A673 (cell line): ENCODE data around the gene SMYD3. TPM values are rescaled to one million over a fixed set of nuclear protein-coding genes. Genes with fewer than 3 reads are reported as not detected.

Experiments used
- BruUV-seq: library from RNA; stranded (reverse); fragments of 400-500 nt; replicated peaks from 2 replicates; lab custom pipeline; 2021; lab: Mats Ljungman, UMichigan
- CTCF ChIA-PET: fragments of 300-600 bp; sonication (Branson Sonifier 250); formaldehyde crosslinking; loops from one replicate; lab custom pipeline; 2022; ENCODE audit warnings: antibody characterized with exemption; lab: Charles Lee
- POLR2A ChIA-PET: fragments of 300-600 bp; sonication (Branson Sonifier 250); formaldehyde crosslinking; loops from one replicate; lab custom pipeline; 2022; ENCODE audit warnings: antibody characterized with exemption; ENCODE audit not compliant: low non-redundant PET; lab: Charles Lee
- DNase-seq: peaks from one replicate; pipeline ENCODE4 v3.0.0-alpha.2; 2015; ENCODE audit warnings: low spot score
- H3K27ac ChIP-seq: fragments of 200-600 bp; sonication (generic); 2 replicates; pipeline ENCODE4 v1.5.1; 2016; ENCODE audit warnings: mixed run types, low read depth, mild to moderate bottlenecking, mixed read lengths, antibody characterized with exemption, low read length; ENCODE audit not compliant: poor library complexity, severe bottlenecking
- H3K27me3 ChIP-seq: fragments of 200-600 bp; sonication (generic); replicated peaks from 2 replicates; pipeline ENCODE4 v1.6.1; 2017; ENCODE audit warnings: mixed run types, low read depth, mild to moderate bottlenecking, mixed read lengths, antibody characterized with exemption, low read length; ENCODE audit not compliant: insufficient read depth, poor library complexity
- H3K36me3 ChIP-seq: fragments of 200-600 bp; sonication (generic); 2 replicates; pipeline ENCODE4 v1.6.1; 2016; ENCODE audit warnings: mixed run types, mild to moderate bottlenecking, mixed read lengths, antibody characterized with exemption, low read length; ENCODE audit not compliant: insufficient read depth, poor library complexity, severe bottlenecking
- H3K4me1 ChIP-seq: fragments of 200-600 bp; sonication (generic); 2 replicates; pipeline ENCODE4 v1.6.1; 2017; ENCODE audit warnings: mixed run types, mild to moderate bottlenecking, mixed read lengths, antibody characterized with exemption, low read length; ENCODE audit not compliant: insufficient read depth, poor library complexity, severe bottlenecking
- H3K4me3 ChIP-seq: fragments of 200-600 bp; sonication (generic); 2 replicates; pipeline ENCODE4 v1.5.1; 2016; ENCODE audit warnings: low read depth, mixed run types, mild to moderate bottlenecking, mixed read lengths, low read length; ENCODE audit not compliant: poor library complexity, severe bottlenecking
- H3K9me3 ChIP-seq: fragments of 200-600 bp; sonication (generic); 2 replicates; pipeline ENCODE4 v1.6.1; 2016; ENCODE audit warnings: mixed run types, low read depth, mild to moderate bottlenecking, mixed read lengths, antibody characterized with exemption, low read length; ENCODE audit not compliant: poor library complexity, severe bottlenecking
- EZH2 ChIP-seq: fragments of 200-600 bp; sonication (generic); IDR thresholded peaks from 2 replicates; pipeline ENCODE4 v1.6.1; 2017; ENCODE audit warnings: borderline replicate concordance, low read depth, mild to moderate bottlenecking, mixed read lengths, antibody characterized with exemption, low read length; ENCODE audit not compliant: poor library complexity, severe bottlenecking
- intact Hi-C: fragments of 100-400 bp; cut with micrococcal nuclease; formaldehyde crosslinking; loops from one replicate; pipeline ENCODE4 v1.10.0; 2022; ENCODE audit not compliant: unreplicated experiment
- total RNA-seq: library from RNA; stranded (reverse); gene quantifications from 2 replicates; pipeline ENCODE4 v1.2.3, GENCODE V29; 2021
- TF ChIP-seq, protein P1 (sequence below): fragments of 300-800, 200-600 bp; sonication (generic); conservative IDR thresholded peaks from 2 replicates; pipeline ENCODE4 v1.5.1; 2017; ENCODE audit warnings: low read depth, mild to moderate bottlenecking, antibody characterized with exemption, low read length, moderate library complexity, mixed read lengths

The SMYD3 gene
- total RNA-seq, 1 experiment from 2014 or later = 29.0 TPM

DNA sequence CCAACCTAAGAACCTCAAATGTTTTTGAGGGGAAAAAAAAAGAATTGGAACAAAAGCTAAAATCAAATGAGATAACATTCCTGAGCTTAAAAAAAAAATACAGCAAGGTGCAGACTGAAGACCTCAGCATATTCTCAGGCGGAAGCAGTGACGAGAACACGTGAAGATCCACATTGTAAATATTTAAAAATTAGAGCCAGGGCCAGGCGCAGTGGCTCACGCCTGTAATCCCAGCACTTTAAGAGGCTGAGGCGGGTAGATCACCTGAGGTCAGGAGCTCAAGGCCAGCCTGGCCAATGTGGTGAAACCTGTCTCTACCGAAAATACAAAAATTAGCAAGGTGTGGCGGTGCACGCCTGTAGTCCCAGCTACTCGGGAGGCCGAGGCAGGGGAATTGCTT lies 43.3 kb upstream of the SMYD3 start:
- ChIA-PET CTCF (no interaction called here), POLR2A (no interaction called here)
- no peaks in the 10 kb centered on the region for H3K27me3 ChIP-seq
- no peak overlapping the region for H3K4me3 ChIP-seq
- no peak for DNase-seq
- H3K9me3 ChIP-seq = no peaks in the 10 kb centered on the region
- H3K4me1 ChIP-seq = no peaks in the 10 kb centered on the region
- intact Hi-C loops = no loop called here
- no peak overlapping the region for H3K27ac ChIP-seq
- peaks cover 37% of the 10 kb centered on the region for H3K36me3 ChIP-seq
- TF ChIP-seq, protein P1, sequence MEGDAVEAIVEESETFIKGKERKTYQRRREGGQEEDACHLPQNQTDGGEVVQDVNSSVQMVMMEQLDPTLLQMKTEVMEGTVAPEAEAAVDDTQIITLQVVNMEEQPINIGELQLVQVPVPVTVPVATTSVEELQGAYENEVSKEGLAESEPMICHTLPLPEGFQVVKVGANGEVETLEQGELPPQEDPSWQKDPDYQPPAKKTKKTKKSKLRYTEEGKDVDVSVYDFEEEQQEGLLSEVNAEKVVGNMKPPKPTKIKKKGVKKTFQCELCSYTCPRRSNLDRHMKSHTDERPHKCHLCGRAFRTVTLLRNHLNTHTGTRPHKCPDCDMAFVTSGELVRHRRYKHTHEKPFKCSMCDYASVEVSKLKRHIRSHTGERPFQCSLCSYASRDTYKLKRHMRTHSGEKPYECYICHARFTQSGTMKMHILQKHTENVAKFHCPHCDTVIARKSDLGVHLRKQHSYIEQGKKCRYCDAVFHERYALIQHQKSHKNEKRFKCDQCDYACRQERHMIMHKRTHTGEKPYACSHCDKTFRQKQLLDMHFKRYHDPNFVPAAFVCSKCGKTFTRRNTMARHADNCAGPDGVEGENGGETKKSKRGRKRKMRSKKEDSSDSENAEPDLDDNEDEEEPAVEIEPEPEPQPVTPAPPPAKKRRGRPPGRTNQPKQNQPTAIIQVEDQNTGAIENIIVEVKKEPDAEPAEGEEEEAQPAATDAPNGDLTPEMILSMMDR = no peak
- no peak for TF ChIP-seq EZH2
- BruUV-seq = no TSS peak

DNA sequence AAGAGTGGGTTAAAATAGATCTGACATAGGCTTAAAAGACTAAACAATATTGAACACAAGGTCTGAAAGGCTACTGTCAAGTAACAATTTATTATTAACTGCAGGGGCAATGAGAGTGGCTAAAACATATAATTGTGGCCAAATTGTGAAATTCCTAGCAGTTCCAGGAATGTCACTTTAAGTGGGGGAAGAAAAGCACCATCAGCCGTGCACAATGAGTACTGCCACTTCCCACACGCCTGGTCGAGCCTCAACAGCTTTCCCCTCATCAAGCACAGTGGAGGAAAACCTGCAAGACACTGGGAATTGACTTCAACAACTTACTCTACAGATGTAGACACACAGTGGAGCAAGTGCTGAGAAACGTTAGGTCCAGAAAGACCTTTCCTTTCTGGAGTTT lies 42.6 kb upstream of the SMYD3 start:
- intact Hi-C loops = no loop called here
- no peak for TF ChIP-seq EZH2
- TF ChIP-seq, protein P1 = no peak
- no peaks in the 10 kb centered on the region for H3K4me1 ChIP-seq
- peaks cover 32% of the 10 kb centered on the region for H3K36me3 ChIP-seq
- ChIA-PET POLR2A (no interaction called here), CTCF (no interaction called here)
- no peak overlapping the region for H3K4me3 ChIP-seq
- BruUV-seq = no TSS peak
- H3K9me3 ChIP-seq = no peaks in the 10 kb centered on the region
- no peaks in the 10 kb centered on the region for H3K27me3 ChIP-seq
- no peak overlapping the region for H3K27ac ChIP-seq
- DNase-seq = no peak

DNA sequence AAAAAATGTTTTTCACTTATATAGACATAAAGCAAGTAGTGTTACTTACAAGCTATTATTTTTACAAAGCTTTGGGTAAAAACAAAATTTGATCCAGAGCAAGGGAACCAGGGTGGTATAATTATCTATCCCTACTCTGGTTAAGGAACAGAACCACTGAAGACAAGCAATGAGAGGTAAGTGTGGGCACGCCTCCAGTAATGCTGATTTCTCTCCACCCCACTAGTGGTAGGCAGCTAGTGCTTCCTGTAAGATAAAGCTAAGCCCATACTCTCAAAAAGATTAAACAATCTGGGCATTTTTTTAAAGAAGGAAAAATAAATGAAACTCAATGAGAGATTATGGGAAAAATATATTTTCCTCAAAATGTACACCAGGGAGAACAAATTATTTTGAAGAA lies 36.9 kb upstream of the SMYD3 start:
- CTCF ChIA-PET = no interaction called here
- no peak overlapping the region for H3K27ac ChIP-seq
- POLR2A ChIA-PET = no interaction called here
- no peak for DNase-seq
- H3K27me3 ChIP-seq = no peaks in the 10 kb centered on the region
- intact Hi-C loops = no loop called here
- H3K4me1 ChIP-seq = no peaks in the 10 kb centered on the region
- H3K9me3 ChIP-seq = no peaks in the 10 kb centered on the region
- TF ChIP-seq EZH2 = no peak
- TF ChIP-seq, protein P1 = no peak
- H3K36me3 ChIP-seq = peaks cover 29% of the 10 kb centered on the region
- H3K4me3 ChIP-seq = no peak overlapping the region
- BruUV-seq = no TSS peak
